ENCODE data around the gene ARHGEF3. TPM values are rescaled to one million over a fixed set of nuclear protein-coding genes. Genes with fewer than 3 reads are reported as not detected.

Gene ARHGEF3
- total RNA-seq (2022; extraction: Qiagen RNA extraction), result 6.8 to 9.0 TPM (median 7.3 TPM) in 5 replicates

DNA sequence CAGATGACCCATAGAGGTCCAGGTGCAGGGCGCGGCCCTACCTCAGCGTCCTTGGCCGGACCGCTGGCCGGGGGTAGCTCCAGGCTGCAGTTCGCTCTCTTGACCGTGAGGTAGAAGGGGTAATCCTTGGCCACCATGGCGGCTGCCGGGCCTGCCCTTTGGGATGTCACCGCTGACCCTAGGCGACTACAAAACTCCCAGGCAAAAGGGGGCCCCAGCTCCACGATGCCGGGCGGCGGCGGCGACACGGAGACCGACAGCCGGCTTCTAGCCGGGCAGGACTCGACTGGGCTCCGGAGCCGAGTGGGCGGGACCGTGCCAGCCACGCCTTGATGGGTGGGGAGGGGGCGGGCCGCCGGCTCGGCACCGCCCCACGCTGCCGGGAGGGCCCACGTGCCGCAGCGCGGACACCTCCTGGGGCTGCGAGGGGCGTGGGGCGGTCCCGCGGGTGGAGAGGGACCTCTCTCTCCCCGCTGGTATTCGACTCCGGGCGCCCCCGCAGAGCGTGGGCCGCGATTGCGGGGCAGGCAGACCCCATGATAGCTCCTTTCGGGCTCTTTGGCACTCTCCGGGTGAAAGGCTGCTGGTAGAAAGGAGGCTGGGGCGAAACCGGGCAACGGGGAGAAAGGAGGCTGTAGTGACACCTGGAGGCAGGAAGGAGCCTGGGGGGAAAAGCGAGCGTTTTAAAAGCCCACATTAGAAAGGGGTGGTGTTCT, at the start of gene ARHGEF3:
Gene ARHGEF3, minus strand, starts transcription at position 288 of the 716 bp plus-strand sequence. Its CDS starts 151 bp downstream, at position 137.

GRCh38 chr3:56683122-56683817, 118.5 kb downstream of the ARHGEF3 start, which contains the start of gene TASOR:
TSS of gene TASOR (minus strand) at chr3:56683265. CDS start at chr3:56683006, 259 bp downstream.

Other genes starting within 250 kb of the ARHGEF3 start
- gene CCDC66, start 244.8 kb downstream of the ARHGEF3 start, total RNA-seq (2022; extraction: Qiagen RNA extraction), result 3.5 to 5.9 TPM (median 5.4 TPM) in 5 replicates
- gene TASOR, start 118.7 kb downstream of the ARHGEF3 start, total RNA-seq (2022; extraction: Qiagen RNA extraction), result 16.0 to 21.8 TPM (median 18.3 TPM) in 5 replicates

All from A549 treated with AZD2906 at 1 μM for 4 hours (cell line).